ENCODE results near the gene USP31.

Gene USP31

DNA sequence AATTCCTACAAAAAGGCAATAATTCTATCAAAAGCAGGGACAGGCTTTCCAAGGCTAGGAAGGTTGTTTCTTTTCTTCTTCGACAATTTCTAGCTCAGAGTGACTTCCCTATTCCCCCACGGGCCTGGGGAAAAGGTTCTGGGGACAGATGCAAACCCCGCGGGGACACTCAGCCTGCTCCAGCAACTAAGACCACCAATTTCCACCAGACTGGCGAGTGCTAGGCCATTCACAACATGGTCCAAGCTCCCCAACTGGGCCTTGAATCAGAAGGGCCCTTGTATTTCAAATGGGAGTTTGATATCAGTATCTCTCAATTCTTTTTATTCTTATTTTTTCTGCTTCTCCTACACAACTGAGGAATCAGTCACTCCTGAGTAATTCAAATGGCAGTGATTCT is 86.7 kb downstream of the USP31 start:
- Mint-ChIP-seq H3K9me3 (no peaks in the 10 kb centered on the region), H3K36me3 (ENCODE audit: low read depth) (peaks cover 19% of the 10 kb centered on the region), H3K4me1 (ENCODE audit: low read depth) (peaks cover 5% of the 10 kb centered on the region), H3K27me3 (peaks cover 12% of the 10 kb centered on the region), H3K4me3 (no peak overlapping the region), H3K27ac (no peak overlapping the region)
- intact Hi-C loops (cut with micrococcal nuclease), result loop anchor here (5.0 kb wide), 1 partner anchor 1505 kb away; no protein-coding TSS in a partner anchor

DNA sequence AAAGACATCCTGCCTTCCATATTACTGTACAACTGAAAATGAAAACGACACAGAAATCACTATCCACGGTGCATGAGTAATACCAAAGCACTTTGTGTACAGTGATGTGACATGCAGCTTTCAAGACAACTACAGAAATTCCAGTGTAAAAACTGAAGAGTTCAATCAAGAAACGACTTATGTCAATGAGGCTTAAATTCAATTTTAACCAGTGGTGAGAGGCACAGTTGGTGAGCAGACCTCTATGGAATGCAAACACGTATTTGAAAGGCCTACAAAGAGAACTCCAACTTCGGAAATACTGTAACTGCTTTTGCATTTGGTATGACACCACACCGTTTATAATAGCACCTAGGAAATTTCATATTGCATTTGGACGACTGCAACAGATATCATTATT is 87.6 kb downstream of the USP31 start:
- intact Hi-C loops (cut with micrococcal nuclease), result loop anchor here (2.0 to 5.0 kb wide), 2 partner anchors 163 to 1504 kb away; no protein-coding TSS in a partner anchor
- H3K36me3 Mint-ChIP-seq (ENCODE audit: low read depth), result peaks cover 11% of the 10 kb centered on the region
- no peak overlapping the region for H3K27ac Mint-ChIP-seq
- H3K9me3 Mint-ChIP-seq, result no peaks in the 10 kb centered on the region
- no peak overlapping the region for H3K4me3 Mint-ChIP-seq
- H3K4me1 Mint-ChIP-seq (ENCODE audit: low read depth), result peaks cover 5% of the 10 kb centered on the region
- peaks cover 17% of the 10 kb centered on the region for H3K27me3 Mint-ChIP-seq

DNA sequence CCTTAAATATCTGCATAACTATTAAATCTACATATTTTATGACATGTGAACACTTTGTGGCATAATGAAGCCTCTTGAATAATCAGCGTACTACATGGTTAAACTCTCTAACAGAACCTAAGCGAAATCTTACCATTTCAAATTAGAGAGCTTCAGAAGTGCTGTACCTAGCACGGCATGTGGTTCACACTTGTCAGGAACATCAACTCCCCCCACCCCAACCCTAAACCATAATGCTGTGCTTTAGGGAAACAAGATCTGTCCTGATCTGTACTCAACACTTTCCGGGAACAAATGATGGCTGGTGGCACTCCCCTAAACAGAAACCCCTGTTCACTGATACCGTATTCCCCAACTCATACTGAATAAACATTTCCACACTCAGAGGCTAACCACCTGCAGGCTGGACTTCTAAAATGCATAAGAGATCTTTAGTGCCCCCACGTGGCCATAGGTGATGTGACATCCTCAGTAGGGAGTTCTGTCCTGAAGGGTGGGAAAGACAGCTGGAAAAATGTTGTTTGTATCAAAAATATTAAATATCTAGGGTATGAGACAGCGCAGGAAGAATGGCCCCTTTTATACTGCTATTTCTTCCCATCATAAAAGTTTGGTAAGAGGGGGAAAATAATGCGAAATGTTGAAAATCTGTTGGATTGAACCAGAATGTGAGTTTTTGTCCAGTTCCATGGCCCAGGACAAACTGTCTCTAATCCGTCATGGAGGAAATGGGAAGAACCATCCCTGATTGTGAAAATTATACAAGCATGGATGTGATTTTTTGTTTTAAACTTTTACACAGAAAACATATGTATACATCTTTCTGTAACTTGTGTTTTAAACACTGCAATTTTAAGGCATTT is 88.6 kb downstream of the USP31 start:
- intact Hi-C loops (cut with micrococcal nuclease), result loop anchor here (2.0 to 5.0 kb wide), 2 partner anchors 162 to 1503 kb away; no protein-coding TSS in a partner anchor
- Mint-ChIP-seq H3K4me1 (ENCODE audit: low read depth) (peaks cover 6% of the 10 kb centered on the region), H3K27me3 (peaks cover 18% of the 10 kb centered on the region), H3K36me3 (ENCODE audit: low read depth) (peaks cover 1% of the 10 kb centered on the region), H3K27ac (no peak overlapping the region), H3K9me3 (no peaks in the 10 kb centered on the region), H3K4me3 (no peak overlapping the region)

DNA sequence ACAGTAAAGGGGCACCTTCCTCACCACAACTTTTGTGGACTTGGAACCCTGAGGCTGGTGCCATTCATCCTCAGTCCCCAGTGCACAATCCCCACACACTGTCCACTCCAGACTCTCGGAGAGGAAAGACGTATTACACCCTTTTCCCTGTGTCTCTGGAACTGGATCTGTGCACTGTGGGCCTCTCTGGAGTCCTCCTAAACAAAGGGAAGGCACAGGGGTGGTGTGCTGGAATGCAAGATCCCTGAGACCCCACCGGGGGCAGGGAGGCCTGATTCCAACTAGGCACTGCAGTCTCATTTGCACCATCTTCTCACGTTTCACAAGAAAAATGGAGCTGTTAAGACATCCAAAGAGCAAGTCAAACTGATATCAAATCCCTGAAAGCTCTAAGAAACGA is 89.8 kb downstream of the USP31 start:
- peaks cover 9% of the 10 kb centered on the region for H3K4me1 Mint-ChIP-seq (ENCODE audit: low read depth)
- intact Hi-C loops (cut with micrococcal nuclease), result no loop called here
- H3K9me3 Mint-ChIP-seq, result no peaks in the 10 kb centered on the region
- H3K36me3 Mint-ChIP-seq (ENCODE audit: low read depth), result no peaks in the 10 kb centered on the region
- H3K27ac Mint-ChIP-seq, result no peak overlapping the region
- H3K4me3 Mint-ChIP-seq, result no peak overlapping the region
- H3K27me3 Mint-ChIP-seq, result peaks cover 18% of the 10 kb centered on the region

DNA sequence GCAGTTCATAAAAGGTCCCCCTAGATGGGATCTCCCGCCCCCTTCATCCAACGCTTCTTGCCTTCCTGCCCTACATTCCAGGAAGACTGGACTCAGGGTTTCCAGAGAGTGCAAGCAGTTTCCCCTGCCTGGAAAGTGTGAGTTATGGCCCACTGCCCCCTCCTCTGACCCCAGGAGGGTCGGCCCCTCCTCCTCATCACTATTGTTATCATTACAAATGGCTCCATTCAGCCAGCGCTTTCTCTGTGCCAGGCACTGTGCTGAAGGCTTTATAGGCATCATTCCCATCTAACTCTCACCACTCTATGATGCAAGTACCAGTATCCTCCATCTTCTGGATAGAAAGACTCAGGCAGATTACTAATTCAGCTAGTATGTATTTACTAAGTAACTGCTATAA is 90.7 kb downstream of the USP31 start:
- H3K27me3 Mint-ChIP-seq, result peaks cover 18% of the 10 kb centered on the region
- no peaks in the 10 kb centered on the region for H3K9me3 Mint-ChIP-seq
- H3K27ac Mint-ChIP-seq, result no peak overlapping the region
- H3K4me3 Mint-ChIP-seq, result no peak overlapping the region
- peaks cover 5% of the 10 kb centered on the region for H3K4me1 Mint-ChIP-seq (ENCODE audit: low read depth)
- no peaks in the 10 kb centered on the region for H3K36me3 Mint-ChIP-seq (ENCODE audit: low read depth)
- intact Hi-C loops (cut with micrococcal nuclease), result no loop called here

DNA sequence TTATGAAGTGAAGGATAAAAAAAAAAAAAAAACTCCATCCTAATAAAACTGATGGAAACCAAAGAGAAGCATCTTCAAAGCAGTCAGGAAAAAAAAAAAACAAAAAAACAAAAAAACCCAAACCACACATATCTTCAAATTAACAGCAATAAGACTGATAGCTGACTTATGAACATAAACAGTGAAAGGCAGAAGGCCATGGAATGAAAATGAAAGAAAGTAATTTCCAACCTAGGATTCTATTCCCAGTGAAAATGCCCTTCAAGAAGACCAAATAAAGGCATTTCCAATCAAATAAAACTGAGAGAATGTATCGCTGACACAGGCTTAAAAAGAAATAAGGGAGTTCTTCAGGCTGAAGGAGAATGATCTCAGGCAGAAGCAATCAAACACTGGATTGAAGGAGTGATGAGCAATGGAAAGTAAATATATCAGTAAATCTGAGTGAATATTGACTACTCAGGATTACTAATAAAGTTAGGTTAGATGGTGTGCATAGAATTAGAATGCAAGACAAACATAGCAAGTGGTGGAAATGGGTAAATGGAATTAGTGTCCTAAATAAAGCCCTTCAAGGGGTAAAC is 92.1 kb downstream of the USP31 start:
- Mint-ChIP-seq H3K36me3 (ENCODE audit: low read depth) (no peaks in the 10 kb centered on the region), H3K27ac (no peak overlapping the region), H3K4me3 (no peak overlapping the region), H3K4me1 (ENCODE audit: low read depth) (peaks cover 5% of the 10 kb centered on the region), H3K27me3 (peaks cover 18% of the 10 kb centered on the region), H3K9me3 (no peaks in the 10 kb centered on the region)
- intact Hi-C loops (cut with micrococcal nuclease), result no loop called here

DNA sequence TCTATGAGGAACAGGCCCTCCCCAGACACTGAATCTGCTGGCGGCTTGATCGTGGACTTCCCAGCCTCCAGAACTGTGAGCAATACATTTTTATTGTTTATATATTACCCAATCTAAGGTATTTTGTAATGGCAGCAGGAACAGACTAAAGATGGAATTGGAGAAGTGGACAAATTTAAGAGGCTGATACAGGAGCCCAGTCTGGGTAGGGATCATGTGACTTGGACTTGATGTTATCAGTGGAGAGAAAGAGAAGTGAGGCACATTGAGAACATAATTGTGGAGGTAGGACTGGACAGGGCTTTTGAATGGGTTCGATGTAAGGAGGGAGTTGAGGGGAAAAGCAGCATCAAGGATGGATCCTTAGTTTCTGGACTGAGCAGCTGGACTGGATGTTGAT is 93.8 kb downstream of the USP31 start:
- Mint-ChIP-seq H3K27me3 (peaks cover 20% of the 10 kb centered on the region), H3K9me3 (no peaks in the 10 kb centered on the region), H3K27ac (no peak overlapping the region), H3K36me3 (ENCODE audit: low read depth) (no peaks in the 10 kb centered on the region), H3K4me3 (no peak overlapping the region), H3K4me1 (ENCODE audit: low read depth) (peaks cover 5% of the 10 kb centered on the region)
- intact Hi-C loops (cut with micrococcal nuclease), result no loop called here

DNA sequence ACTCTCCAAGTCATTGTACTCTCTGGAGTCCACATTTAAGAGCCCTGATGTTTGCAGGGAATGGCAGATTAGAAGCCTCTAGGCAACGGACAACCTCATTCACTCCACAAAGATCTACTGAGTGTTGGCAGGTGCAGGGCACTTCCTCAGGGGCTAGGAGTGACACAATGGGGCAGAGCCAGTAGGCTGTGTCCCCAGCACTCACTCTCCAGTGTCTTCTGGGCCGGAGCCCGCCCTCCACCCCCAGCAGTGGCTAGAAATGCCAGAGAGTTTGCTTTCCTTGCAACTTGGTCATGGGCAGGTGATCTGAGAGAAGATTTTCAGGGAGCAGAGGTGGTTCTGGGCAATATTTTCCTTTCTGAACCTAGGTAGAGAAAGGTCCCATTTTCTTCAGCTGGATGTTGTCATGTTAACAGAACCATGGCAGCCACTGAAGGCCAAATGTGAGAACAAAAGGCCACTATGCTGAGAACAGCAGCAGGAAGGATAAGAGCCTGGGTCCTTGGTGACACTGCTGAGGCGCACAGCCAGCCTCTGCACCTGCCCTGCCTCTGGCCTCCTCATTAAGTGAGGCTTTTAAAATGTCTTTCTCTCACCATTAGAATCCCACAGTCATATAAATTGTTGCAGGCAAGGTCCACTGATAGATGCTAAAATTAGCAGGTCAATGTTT is 96.2 kb downstream of the USP31 start:
- Mint-ChIP-seq H3K36me3 (ENCODE audit: low read depth) (no peaks in the 10 kb centered on the region), H3K4me3 (no peak overlapping the region), H3K27me3 (peaks cover 12% of the 10 kb centered on the region), H3K9me3 (no peaks in the 10 kb centered on the region), H3K4me1 (ENCODE audit: low read depth) (peaks cover 5% of the 10 kb centered on the region), H3K27ac (no peak overlapping the region)
- intact Hi-C loops (cut with micrococcal nuclease), result no loop called here

DNA sequence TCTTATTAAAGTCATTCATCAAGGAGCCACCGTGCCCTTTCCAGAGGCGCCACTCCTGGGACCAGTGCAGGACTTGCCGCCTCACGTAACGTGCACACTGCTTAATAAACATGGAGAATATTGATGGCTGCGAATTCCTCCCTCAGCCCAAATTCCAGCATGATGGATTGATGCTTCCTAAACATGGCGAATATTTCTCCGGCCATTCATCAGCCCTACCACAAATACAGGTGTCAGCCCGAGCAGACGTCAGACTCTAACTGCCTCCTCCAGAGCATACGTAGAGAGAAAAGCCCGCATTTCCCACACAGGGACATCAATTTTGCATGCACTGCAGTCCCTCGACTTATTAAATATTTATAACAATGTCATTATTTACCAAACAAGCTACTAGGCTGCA is 97.0 kb downstream of the USP31 start:
- peaks cover 13% of the 10 kb centered on the region for H3K27me3 Mint-ChIP-seq
- no peak overlapping the region for H3K4me3 Mint-ChIP-seq
- H3K36me3 Mint-ChIP-seq (ENCODE audit: low read depth), result no peaks in the 10 kb centered on the region
- no peak overlapping the region for H3K27ac Mint-ChIP-seq
- H3K9me3 Mint-ChIP-seq, result no peaks in the 10 kb centered on the region
- peaks cover 5% of the 10 kb centered on the region for H3K4me1 Mint-ChIP-seq (ENCODE audit: low read depth)
- intact Hi-C loops (cut with micrococcal nuclease), result no loop called here

DNA sequence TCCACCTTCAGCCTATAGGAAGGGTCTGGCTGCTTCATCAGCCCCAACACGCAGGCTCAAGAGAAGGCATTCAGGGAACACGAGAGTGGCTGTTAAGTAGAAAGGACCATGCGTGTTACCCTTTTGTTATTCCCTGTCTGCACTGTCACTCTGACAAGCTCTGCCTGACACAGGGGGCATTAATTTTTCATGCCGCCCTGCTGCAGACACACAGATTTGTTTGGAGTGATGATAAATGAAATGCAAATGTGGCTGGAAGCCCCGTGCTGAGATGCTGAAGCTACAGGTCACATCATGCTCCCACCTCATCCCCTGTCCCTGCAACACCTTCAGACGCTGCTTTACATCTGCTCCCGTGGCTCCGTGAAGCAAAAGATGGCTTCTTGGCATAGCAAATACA is 97.7 kb downstream of the USP31 start:
- Mint-ChIP-seq H3K4me3 (no peak overlapping the region), H3K4me1 (ENCODE audit: low read depth) (peaks cover 5% of the 10 kb centered on the region), H3K36me3 (ENCODE audit: low read depth) (no peaks in the 10 kb centered on the region), H3K9me3 (no peaks in the 10 kb centered on the region), H3K27me3 (peaks cover 13% of the 10 kb centered on the region), H3K27ac (no peak overlapping the region)
- intact Hi-C loops (cut with micrococcal nuclease), result no loop called here

DNA sequence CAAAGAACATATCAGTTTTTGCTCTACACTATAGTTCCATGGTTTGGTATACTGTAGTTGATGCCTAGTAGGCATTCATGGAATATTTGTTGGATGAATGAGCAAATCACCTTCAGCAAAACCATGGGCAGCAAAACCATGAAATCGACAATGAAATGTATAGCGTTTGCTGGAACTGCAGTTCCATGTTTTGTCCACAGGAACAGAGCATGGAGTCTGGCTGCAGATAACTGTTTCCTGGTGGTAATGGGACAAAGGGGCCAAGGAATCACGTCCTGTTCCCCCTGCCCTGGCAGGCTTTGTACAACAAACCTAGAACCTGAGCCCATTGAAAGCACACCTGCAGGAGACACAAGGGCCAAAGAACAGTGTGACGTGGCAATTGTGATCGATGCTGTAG is 101.1 kb downstream of the USP31 start:
- intact Hi-C loops (cut with micrococcal nuclease), result no loop called here
- Mint-ChIP-seq H3K27ac (no peak overlapping the region), H3K9me3 (peaks cover 12% of the 10 kb centered on the region), H3K4me1 (ENCODE audit: low read depth) (no peaks in the 10 kb centered on the region), H3K36me3 (ENCODE audit: low read depth) (no peaks in the 10 kb centered on the region), H3K4me3 (no peak overlapping the region), H3K27me3 (peaks cover 15% of the 10 kb centered on the region)

DNA sequence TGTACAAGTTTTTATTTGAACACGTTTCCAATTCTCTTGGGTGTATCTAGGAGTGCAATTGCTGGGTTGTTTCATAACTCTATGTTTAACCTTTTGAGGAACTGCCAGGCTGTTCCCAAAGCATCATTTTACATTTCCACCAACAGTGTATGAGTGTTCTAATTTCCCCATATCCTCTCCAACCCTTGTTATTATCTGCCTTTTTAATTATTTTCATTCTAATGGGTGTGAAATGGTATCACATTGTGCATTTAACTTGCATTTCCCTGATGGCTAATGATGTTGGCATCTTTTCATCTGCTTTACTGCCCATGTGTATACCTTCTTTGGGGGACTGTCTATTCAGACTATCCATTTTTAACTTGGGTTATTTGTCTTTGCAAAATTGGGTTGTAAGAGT is 104.2 kb downstream of the USP31 start:
- intact Hi-C loops (cut with micrococcal nuclease), result no loop called here
- H3K27ac Mint-ChIP-seq, result no peak overlapping the region
- no peaks in the 10 kb centered on the region for H3K4me1 Mint-ChIP-seq (ENCODE audit: low read depth)
- H3K4me3 Mint-ChIP-seq, result no peak overlapping the region
- H3K36me3 Mint-ChIP-seq (ENCODE audit: low read depth), result no peaks in the 10 kb centered on the region
- H3K27me3 Mint-ChIP-seq, result peaks cover 12% of the 10 kb centered on the region
- H3K9me3 Mint-ChIP-seq, result peaks cover 12% of the 10 kb centered on the region

DNA sequence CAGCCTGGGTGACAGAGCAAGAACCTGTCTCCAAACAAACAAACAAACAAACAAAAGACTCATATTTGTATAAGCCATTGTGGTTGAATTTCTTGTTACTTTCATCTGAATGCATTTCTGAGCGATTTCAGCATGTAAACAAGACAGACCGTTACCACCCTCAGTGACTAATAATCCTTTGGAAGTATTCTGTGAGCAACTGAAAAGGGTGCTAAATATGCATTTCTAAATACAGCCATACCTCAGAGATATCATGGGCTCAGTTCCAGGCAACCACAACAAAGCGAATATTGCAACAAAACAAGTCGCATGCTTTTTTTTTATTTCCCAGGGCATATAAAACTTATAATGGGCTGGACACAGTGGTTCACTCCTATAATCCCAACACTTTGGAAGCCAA is 109.0 kb downstream of the USP31 start:
- peaks cover 2% of the 10 kb centered on the region for H3K27me3 Mint-ChIP-seq
- no peaks in the 10 kb centered on the region for H3K4me1 Mint-ChIP-seq (ENCODE audit: low read depth)
- no peak overlapping the region for H3K27ac Mint-ChIP-seq
- H3K9me3 Mint-ChIP-seq, result peaks cover 12% of the 10 kb centered on the region
- H3K36me3 Mint-ChIP-seq (ENCODE audit: low read depth), result no peaks in the 10 kb centered on the region
- intact Hi-C loops (cut with micrococcal nuclease), result no loop called here
- no peak overlapping the region for H3K4me3 Mint-ChIP-seq

DNA sequence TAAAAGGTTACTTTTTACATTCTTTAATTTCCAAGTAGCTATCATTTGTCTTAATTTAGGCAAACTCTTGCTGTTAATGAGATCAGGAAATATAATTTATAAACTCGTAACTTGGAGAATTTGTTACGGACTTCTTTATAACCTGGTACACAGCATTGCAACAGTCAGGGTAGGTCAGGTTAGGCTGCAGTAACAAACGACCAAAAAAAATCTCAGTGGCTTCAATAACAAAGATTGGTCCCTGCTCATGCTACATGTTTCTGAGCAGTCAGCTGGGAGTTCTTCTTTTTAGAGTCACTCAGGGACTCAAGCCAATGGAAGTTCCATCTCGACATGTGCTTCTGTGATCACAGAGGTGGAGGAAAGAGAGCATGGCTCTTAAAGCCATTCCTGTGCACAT is 110.1 kb downstream of the USP31 start:
- Mint-ChIP-seq H3K4me1 (ENCODE audit: low read depth) (no peaks in the 10 kb centered on the region), H3K4me3 (no peak overlapping the region), H3K36me3 (ENCODE audit: low read depth) (no peaks in the 10 kb centered on the region), H3K27me3 (peaks cover 1% of the 10 kb centered on the region), H3K27ac (no peak overlapping the region), H3K9me3 (peaks cover under 1% of the 10 kb centered on the region)
- intact Hi-C loops (cut with micrococcal nuclease), result no loop called here

Measured in dendritic cell treated with granulocyte-macrophage colony-stimulating factor and Interleukin-4, amounts not matched to agents 40 ng/mL and 50 ng/mL, for 4 days (primary cell).